Measurements from ENCODE around the gene MCMBP.

Gene MCMBP

DNA sequence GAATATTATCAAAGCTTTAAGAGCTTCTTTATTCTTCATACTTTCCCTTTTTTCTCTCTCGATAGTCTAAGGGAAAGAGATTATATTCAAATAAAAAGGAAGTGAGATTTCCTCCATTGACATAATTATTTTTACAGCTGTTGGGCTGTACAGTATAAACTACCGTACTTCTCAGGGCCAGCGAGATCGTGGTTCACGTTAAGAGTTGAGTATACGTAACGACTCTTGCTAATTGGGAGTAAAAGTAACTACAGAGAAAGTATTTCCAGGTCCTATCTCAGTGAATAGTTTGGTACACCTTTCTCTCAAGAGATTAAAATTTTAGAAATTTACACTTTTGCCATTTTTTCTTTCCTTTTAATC, 89.0 kb downstream of the MCMBP start:
- ChIA-PET POLR2A (no interaction called here), CTCF (interaction anchor here (1.5 kb wide), 1 partner anchor 45 kb away, joined by 3 read pairs; no protein-coding TSS in a partner anchor)
- no peak overlapping the region for H3K4me3 ChIP-seq (ENCODE audit: low read depth, low read length)
- no peak for DNase-seq (ENCODE audit: low read depth, low spot score)
- TF ChIP-seq, protein P1, sequence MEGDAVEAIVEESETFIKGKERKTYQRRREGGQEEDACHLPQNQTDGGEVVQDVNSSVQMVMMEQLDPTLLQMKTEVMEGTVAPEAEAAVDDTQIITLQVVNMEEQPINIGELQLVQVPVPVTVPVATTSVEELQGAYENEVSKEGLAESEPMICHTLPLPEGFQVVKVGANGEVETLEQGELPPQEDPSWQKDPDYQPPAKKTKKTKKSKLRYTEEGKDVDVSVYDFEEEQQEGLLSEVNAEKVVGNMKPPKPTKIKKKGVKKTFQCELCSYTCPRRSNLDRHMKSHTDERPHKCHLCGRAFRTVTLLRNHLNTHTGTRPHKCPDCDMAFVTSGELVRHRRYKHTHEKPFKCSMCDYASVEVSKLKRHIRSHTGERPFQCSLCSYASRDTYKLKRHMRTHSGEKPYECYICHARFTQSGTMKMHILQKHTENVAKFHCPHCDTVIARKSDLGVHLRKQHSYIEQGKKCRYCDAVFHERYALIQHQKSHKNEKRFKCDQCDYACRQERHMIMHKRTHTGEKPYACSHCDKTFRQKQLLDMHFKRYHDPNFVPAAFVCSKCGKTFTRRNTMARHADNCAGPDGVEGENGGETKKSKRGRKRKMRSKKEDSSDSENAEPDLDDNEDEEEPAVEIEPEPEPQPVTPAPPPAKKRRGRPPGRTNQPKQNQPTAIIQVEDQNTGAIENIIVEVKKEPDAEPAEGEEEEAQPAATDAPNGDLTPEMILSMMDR (IDR thresholded peaks at IDR 0.05; ENCODE audit: insufficient read depth, low read length, missing control alignments): no peak

DNA sequence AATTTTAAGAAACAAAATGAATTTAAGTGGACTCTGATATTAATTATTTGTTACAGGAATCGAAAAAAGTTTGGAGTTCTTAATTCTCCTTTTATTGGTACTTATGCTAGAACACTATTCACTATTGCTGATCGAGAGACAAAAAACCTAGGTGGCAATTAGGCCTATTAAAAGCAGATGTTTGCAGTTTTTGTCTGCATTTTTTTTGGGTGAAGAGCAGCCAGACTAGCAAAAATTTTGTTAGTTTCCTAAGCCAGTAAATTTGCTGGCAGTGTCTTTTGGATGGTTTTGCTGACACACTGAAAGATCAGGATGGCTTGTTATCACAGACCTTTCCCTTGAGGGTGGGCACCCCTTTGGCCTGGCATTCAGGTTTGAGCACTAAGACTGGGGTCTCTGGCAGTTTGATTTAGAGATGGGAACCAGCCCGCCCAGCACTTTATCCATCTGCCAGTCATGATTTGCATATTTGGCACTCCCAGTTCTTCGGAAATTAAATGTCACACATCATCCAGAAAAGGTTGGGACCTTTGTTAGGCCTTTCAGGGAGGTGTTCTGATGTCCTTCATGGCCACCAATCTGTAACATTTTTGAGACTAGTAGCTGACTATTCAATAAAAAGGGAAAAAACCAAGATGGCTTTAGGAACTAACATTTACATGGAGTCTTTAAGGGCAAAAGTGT, 89.5 kb downstream of the MCMBP start:
- CTCF ChIA-PET: interaction anchor here (1.5 kb wide), 1 partner anchor 46 kb away, joined by 3 read pairs; no protein-coding TSS in a partner anchor
- DNase-seq (ENCODE audit: low read depth, low spot score): no peak
- TF ChIP-seq, protein P1 (IDR thresholded peaks at IDR 0.05; ENCODE audit: insufficient read depth, low read length, missing control alignments): no peak
- no peak overlapping the region for H3K4me3 ChIP-seq (ENCODE audit: low read depth, low read length)
- POLR2A ChIA-PET: no interaction called here

DNA sequence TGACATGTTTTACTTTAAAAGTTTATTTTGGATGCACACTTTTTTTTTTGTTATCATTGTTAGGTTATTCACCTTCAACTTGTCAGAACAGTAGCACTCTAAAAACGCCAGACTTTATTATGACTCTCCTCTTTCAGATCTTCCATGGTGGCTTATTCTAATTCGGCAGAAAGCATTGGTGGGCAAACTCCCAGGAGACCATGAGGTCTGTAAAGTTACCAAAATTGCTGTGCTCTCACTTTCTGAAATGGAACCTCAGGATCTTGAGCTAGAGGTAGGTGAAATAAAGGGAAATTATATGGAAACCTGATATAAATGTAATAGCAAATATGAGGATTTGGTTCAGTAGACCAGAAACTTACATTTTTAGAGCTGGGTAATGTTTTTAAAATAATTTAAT, 91.1 kb downstream of the MCMBP start:
- ChIA-PET POLR2A (no interaction called here), CTCF (interaction anchor here (1.0 to 1.6 kb wide), 2 partner anchors 9 to 21 kb away, joined by 4 to 5 read pairs; no protein-coding TSS in a partner anchor)
- DNase-seq (ENCODE audit: low read depth, low spot score): no peak
- TF ChIP-seq, protein P1 (IDR thresholded peaks at IDR 0.05; ENCODE audit: insufficient read depth, low read length, missing control alignments): no peak
- no peak overlapping the region for H3K4me3 ChIP-seq (ENCODE audit: low read depth, low read length)

DNA sequence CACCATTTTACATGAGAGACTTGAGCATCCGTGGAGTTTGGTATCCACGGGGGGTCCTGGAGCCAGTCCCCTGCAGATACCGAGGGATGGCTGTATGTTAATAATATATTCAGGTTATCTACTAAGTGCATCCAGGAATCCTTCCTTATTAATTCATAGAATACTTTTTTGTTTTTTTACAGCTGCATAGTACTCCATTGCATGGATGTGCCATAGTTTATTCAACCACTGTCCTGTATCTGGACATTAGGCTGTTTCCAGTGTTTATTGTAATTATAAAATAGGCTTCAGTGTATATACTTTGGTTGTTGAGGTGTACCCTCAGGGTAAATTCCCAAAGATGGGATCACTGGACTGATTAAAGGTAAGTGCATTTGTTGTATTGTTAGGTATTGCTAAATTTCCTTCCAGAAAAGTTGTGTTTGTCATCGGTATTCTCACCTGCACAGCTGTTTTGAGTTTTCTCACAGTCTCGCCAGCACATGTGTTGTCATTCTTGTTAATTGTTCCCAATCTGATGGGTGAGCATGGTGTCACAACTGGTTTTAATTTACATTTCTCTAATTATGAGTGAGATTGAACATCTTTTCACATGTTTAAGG, 91.7 kb downstream of the MCMBP start:
- TF ChIP-seq, protein P1 (IDR thresholded peaks at IDR 0.05; ENCODE audit: insufficient read depth, low read length, missing control alignments): no peak
- no peak for DNase-seq (ENCODE audit: low read depth, low spot score)
- no peak overlapping the region for H3K4me3 ChIP-seq (ENCODE audit: low read depth, low read length)
- POLR2A ChIA-PET: no interaction called here
- CTCF ChIA-PET: interaction anchor here (1.0 to 1.6 kb wide), 2 partner anchors 10 to 21 kb away, joined by 4 to 5 read pairs; no protein-coding TSS in a partner anchor
